Small intestine (tissue), 16 donors: Measurements from ENCODE around the gene FGGY. TPM values are rescaled to one million over a fixed set of nuclear protein-coding genes. Genes with fewer than 3 reads are reported as not detected.
A peak's percentile ranks its signal among the peaks of the same experiment; 100 is the strongest.
"Not testable (repeated sequence)": the region's sequence is repeated elsewhere in the genome, so short reads cannot be mapped to it uniquely, and the experiment has no call there.

Experiments used
- DNase-seq, 2 donors: peaks; one replicate each; pipeline versions ENCODE4 v3.0.0 to v3.0.0-alpha.2; 2013
- FAIRE-seq: peaks from 2 replicates; lab custom pipeline; 2012; peaks lifted over from hg19 to GRCh38; lab: Jason Lieb, UNC
- H3K27ac ChIP-seq, 3 donors: one replicate each; pipeline ENCODE4 v1.5.1; 2013; ENCODE audit warnings: low read length in 2 of 3, mild to moderate bottlenecking in 2 of 3, control low read depth in 1 of 3, inconsistent platforms in 1 of 3, low read depth in 1 of 3, moderate library complexity in 1 of 3
- H3K27me3 ChIP-seq, 3 donors: one replicate each; pipeline ENCODE4 v1.6.1; 2013; ENCODE audit warnings: low read length in 3 of 3, inconsistent platforms in 1 of 3; ENCODE audit not compliant: control insufficient read depth in 3 of 3, insufficient read depth in 3 of 3
- H3K36me3 ChIP-seq, 3 donors: one replicate each; pipeline ENCODE4 v1.6.1; 2013; ENCODE audit warnings: low read length in 3 of 3, inconsistent platforms in 1 of 3, low read depth in 1 of 3, mild to moderate bottlenecking in 1 of 3, moderate library complexity in 1 of 3; ENCODE audit not compliant: control insufficient read depth in 3 of 3, insufficient read depth in 2 of 3
- H3K4me1 ChIP-seq, 3 donors: one replicate each; pipeline ENCODE4 v1.6.1; 2013; ENCODE audit warnings: low read length in 2 of 3, inconsistent platforms in 1 of 3, low read depth in 1 of 3, mild to moderate bottlenecking in 1 of 3, moderate library complexity in 1 of 3; ENCODE audit not compliant: control insufficient read depth in 3 of 3, insufficient read depth in 2 of 3
- H3K4me3 ChIP-seq, 3 donors: one replicate each; pipeline ENCODE4 v1.5.1; 2013; ENCODE audit warnings: low read length in 3 of 3, control low read depth in 1 of 3, inconsistent platforms in 1 of 3, low read depth in 1 of 3, mild to moderate bottlenecking in 1 of 3, moderate library complexity in 1 of 3
- H3K9me3 ChIP-seq, 2 donors: one replicate each; pipeline ENCODE4 v1.6.1; 2013; ENCODE audit warnings: low read depth in 1 of 2, low read length in 1 of 2; ENCODE audit not compliant: control insufficient read depth in 2 of 2, insufficient read depth in 1 of 2
- WGBS, 3 donors: extraction: QIAGEN DNeasy Blood & Tissue Kit; methylation state at CpG; one replicate each; pipeline ENCODE4 v1.1.7; 2013; 5-methylcytosine and 5-hydroxymethylcytosine counted together
- long read RNA-seq, 10 donors: transcript quantifications; one replicate each; lab custom pipeline, GENCODE V29; 2026
- polyA plus RNA-seq, 4 donors: library from polyadenylated mRNA; stranded (reverse) in 3 of 4; unstranded in 1 of 4; fragments of 200-250 nt in 3 of 4; fragments of 120-200 nt in 1 of 4; gene quantifications; one replicate each; pipeline versions ENCODE4 v1.2.1 to v1.2.3, GENCODE V29; 2013
- donor health status: healthy with polysubstance abuse.
- donor health status: control.
- donor health status: control.
- donor health status: Bipolar disorder and iron deficiency.
- donor health status: healthy.

FGGY gene
- polyA plus RNA-seq, result 10 to 100 TPM; 12.3 to 28.0 (median 15.0) TPM
- long read RNA-seq, donor 1, result 0 reads
- long read RNA-seq, donor 2, partial matches to known transcripts, result 5 of 5 reads
- long read RNA-seq, donor 2, other reads (novel, unspliced or antisense), result 0 of 5 reads
- long read RNA-seq, donor 3, partial matches to known transcripts, result 5 of 5 reads
- long read RNA-seq, donor 3, other reads (novel, unspliced or antisense), result 0 of 5 reads
- long read RNA-seq, donor 4, result 0 reads
- long read RNA-seq, donor 5, result 0 reads
- long read RNA-seq, donor 6, result 0 reads
- long read RNA-seq, donor 7, result 0 reads
- long read RNA-seq, donor 8, result 0 reads
- long read RNA-seq, donor 9, result 0 reads
- long read RNA-seq, donor 10, partial matches to known transcripts, result 10 of 11 reads
- long read RNA-seq, donor 10, other reads (novel, unspliced or antisense), result 0 of 11 reads

GRCh38 chr1:59296358-59297256 is at the start of gene FGGY:
Gene FGGY (plus strand): TSS chr1:59297094. CDS start chr1:59321550, 24,456 bp downstream.
- H3K27me3 ChIP-seq, result no peaks in the 10 kb centered on the region
- WGBS, 3 donors, result 0 to 1% (median 0%) methylated on average over 63 to 78 of the region's 78 CpGs
- FAIRE-seq (no peak), DNase-seq (peak; percentile 97 to 98)
- H3K4me1 ChIP-seq, result peaks cover 2 to 41% (median 6%) of the 10 kb centered on the region in 3 donors
- no peaks in the 10 kb centered on the region for H3K36me3 ChIP-seq
- peak within 1 kb of the TSS; percentile 40 to 75 (median 64) for H3K4me3 ChIP-seq
- H3K27ac ChIP-seq, result peak within 1 kb of the TSS; percentile 94 to 99 (median 96)
- no peaks in the 10 kb centered on the region for H3K9me3 ChIP-seq

- H3K4me1 ChIP-seq, result no peaks in the 10 kb centered on the region
- no peak overlapping the region for H3K27ac ChIP-seq
- 48 to 76% (median 68%) methylated on average over 1 of the region's 1 CpG for WGBS, 3 donors
- no peak for DNase-seq
- FAIRE-seq, result no peak
- no peak overlapping the region for H3K4me3 ChIP-seq
- no peaks in the 10 kb centered on the region for H3K27me3 ChIP-seq
- peaks cover 0 to 8% of the 10 kb centered on the region in 2 donors for H3K9me3 ChIP-seq
- H3K36me3 ChIP-seq, result no peaks in the 10 kb centered on the region
Observed at GRCh38 chr1:59248758-59249157, 48.1 kb upstream of the FGGY start.

- H3K27me3 ChIP-seq, result no peaks in the 10 kb centered on the region
- DNase-seq (no peak), FAIRE-seq (no peak)
- WGBS, 3 donors, result 75 to 88% (median 77%) methylated on average over 4 of the region's 4 CpGs
- H3K4me1 ChIP-seq, result no peaks in the 10 kb centered on the region
- peak overlapping the region in 1 of 3 donors; percentile 56 for H3K27ac ChIP-seq
- no peak overlapping the region for H3K4me3 ChIP-seq
- H3K36me3 ChIP-seq, result no peaks in the 10 kb centered on the region
- peaks cover 0 to 8% of the 10 kb centered on the region in 2 donors for H3K9me3 ChIP-seq
Observed at GRCh38 chr1:59249396-59250137, 47.3 kb upstream of the FGGY start.

- H3K27me3 ChIP-seq, DNase-seq, H3K9me3 ChIP-seq, H3K4me3 ChIP-seq, H3K4me1 ChIP-seq, H3K27ac ChIP-seq, H3K36me3 ChIP-seq, FAIRE-seq: not testable (repeated sequence)
- WGBS, 3 donors, result 83 to 86% (median 85%) methylated on average over 12 of the region's 12 CpGs
Observed at GRCh38 chr1:59251061-59251460, 45.8 kb upstream of the FGGY start.

DNA sequence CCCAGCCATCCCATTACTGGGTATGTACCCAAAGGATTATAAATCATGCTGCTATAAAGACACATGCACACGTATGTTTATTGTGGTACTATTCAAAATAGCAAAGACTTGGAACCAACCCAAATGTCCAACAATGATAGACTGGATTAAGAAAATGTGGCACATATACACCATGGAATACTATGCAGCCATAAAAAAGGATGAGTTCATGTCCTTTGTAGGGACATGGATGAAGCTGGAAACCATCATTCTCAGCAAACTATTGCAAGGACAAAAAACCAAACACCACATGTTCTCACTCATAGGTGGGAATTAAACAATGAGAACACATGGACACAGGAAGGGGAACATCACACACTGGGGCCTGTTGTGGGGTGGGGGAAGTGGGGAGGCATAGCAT is 40.5 kb upstream of the FGGY start:
- not testable (repeated sequence) for H3K36me3 ChIP-seq, FAIRE-seq, H3K4me1 ChIP-seq, H3K4me3 ChIP-seq, H3K9me3 ChIP-seq, DNase-seq, H3K27me3 ChIP-seq, H3K27ac ChIP-seq
- 71 to 95% (median 86%) methylated on average over 1 of the region's 1 CpG for WGBS, 3 donors

DNA sequence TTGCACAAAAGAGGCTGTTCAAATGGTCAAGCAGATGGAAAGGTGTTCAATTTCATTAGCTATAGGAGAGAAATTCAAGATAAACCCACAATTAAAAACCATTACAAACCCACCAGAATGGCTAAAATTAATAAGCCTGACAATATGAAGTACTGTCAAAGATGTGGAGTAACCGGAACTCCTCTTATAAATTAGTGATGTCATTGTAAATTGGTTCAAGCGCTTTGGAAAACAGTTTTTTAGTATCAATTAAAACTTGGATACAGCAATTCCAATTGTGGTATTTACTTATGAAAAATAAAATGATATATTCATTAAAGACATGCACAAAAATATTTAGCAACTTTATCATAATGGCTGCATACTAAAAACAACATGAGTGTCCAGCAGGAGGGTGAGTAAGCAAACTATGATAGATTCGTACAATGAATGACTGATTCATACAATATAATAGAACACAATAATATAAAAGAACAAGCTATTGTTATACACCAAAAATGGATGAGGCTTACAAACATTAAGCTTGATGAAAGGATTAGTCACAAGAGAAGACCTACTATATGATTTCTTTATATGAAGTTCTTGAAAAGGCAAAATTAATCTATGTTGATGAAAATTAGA is 38.4 kb upstream of the FGGY start:
- Histone ChIP-seq H3K27me3 (no peaks in the 10 kb centered on the region), H3K4me1 (peaks cover 0 to 3% (median 0%) of the 10 kb centered on the region in 3 donors), H3K4me3 (no peak overlapping the region), H3K27ac (no peak overlapping the region), H3K36me3 (no peaks in the 10 kb centered on the region), H3K9me3 (no peaks in the 10 kb centered on the region)
- FAIRE-seq, result no peak
- WGBS, 3 donors, result 92 to 96% (median 94%) methylated on average over 3 of the region's 3 CpGs
- no peak for DNase-seq

DNA sequence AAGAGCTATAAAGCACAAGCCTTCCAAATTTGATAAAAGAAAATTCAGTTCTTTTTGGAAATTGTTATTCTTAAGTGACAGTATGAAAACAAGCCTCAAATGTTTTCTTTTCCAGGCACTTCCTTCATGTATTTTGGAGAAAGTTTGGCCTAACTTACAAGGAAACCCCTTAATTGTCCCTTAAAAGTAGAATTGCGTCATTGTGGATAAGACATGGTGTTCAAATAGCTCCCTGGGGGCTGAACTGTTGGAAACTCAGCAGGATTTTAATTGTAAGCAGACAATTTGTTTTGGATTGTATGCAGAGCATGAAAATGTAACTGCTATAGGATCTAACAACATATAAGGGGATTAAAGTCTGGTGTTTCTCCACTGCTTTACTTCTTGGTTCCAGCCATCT is 35.4 kb upstream of the FGGY start:
- Histone ChIP-seq H3K27ac (no peak overlapping the region), H3K9me3 (peaks cover 0 to 3% of the 10 kb centered on the region in 2 donors), H3K4me3 (no peak overlapping the region), H3K36me3 (no peaks in the 10 kb centered on the region), H3K27me3 (no peaks in the 10 kb centered on the region), H3K4me1 (peaks cover 0 to 3% (median 0%) of the 10 kb centered on the region in 3 donors)
- FAIRE-seq (no peak), DNase-seq (no peak)
- WGBS, 3 donors, result 77 to 97% (median 95%) methylated on average over 1 of the region's 1 CpG
